GM21528 (cell line): ENCODE data around the gene CLK1.
"Not testable (repeated sequence)": the region's sequence is repeated elsewhere in the genome, so short reads cannot be mapped to it uniquely, and the experiment has no call there.

ENCODE experiments used
- ATAC-seq: cut with Tn5 transposase; IDR thresholded peaks from one replicate; pipeline ENCODE4 v1.9.1; 2021; ENCODE audit warnings: mild to moderate bottlenecking, moderate library complexity; ENCODE audit not compliant: unreplicated experiment, low FRiP score

CLK1 gene

GRCh38 chr2:200851398-200852248 lies 12.8 kb downstream of the CLK1 start:
- no peak for ATAC-seq

- no peak for ATAC-seq
Measured at GRCh38 chr2:200850512-200851256, 13.8 kb downstream of the CLK1 start.

DNA sequence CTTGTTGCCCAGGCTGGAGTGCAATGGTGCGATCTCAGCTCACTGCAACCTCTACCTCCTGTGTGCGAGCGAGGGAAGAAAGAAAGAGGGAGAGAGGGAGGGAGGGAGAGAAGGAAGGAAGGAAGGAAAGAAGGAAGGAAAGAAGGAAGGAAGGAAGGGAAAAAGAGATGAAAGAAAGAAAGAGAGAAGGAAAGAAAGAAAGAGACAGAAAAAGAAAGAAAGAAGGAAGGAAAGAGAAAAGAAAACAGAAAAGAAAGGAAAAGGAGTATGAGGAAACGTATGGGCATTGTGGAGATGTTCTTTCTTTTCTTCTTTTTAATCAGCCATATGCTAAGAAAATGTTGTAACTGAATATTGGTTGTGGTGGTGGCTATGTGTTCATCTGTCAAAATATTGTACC lies 16.5 kb downstream of the CLK1 start:
- no peak for ATAC-seq

DNA sequence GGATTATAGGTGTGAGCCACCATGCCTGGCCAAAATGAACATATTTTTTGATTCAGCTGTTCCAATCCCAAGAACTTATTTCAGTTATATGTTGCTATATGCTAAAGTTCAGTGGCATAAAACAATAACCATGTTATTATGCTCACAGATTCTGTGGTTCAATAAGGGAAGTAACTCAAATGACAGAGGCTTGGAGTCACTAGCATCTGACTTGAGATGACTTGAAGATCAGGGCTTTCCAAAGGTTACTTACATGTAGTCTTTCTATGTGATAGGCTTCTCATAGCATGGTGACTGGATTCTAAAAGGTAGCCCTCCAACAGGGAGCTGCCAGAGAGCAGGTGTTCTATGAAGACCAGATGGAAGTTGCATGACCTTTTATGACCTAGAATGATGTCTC lies 17.2 kb downstream of the CLK1 start:
- ATAC-seq: no peak

DNA sequence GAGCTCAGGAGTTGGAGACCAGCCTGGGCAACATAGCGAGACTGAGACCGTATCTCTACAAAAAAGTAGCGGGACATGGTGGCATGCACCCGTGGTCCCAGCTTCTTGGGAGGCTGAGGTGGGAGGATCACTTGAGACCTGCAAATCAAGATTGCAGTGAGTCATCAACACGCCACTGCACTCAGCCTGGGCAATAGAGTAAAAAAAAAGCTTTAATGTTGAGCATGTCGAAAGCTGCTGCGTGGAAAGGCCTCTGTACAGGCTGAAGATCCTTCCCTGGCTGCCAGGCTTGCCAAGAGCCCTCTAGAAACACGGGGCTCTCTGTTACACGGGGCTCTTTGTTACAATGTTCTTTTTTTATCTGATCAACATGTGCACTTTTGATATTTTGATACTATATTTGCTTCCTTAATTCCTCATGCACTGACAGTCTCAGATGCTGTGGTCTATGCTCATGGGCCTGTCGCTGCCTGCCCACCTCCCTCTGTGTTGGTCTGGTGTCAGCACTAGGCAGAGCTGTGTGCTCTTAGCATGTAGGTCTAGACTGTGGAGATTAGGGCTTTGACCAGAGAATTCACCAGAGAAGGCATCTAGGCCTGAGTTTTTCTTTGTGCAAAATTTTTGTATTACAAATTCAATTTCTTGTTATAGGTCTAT lies 18.7 kb downstream of the CLK1 start:
- no peak for ATAC-seq

DNA sequence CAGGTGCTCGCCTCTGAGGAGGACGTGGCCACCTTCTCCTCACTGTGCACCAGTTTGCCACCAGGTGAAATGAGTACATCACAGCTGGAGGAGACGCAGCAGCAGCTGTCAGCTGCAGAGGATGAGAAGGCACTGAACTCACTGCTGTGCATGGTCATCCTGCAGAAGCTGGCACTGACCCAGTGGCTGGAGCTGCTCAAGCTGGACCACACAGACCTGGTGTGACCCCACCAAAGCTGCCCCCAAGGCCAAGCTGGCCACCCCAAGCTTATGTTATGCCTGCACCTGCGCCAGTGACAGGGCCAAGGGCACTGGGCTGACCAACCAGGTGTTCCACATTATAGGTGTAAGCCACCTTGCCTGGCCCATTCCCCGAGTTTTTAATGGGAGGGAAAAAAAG lies 19.3 kb downstream of the CLK1 start:
- no peak for ATAC-seq

GRCh38 chr2:200843993-200844948 lies 20.2 kb downstream of the CLK1 start:
- no peak for ATAC-seq

DNA sequence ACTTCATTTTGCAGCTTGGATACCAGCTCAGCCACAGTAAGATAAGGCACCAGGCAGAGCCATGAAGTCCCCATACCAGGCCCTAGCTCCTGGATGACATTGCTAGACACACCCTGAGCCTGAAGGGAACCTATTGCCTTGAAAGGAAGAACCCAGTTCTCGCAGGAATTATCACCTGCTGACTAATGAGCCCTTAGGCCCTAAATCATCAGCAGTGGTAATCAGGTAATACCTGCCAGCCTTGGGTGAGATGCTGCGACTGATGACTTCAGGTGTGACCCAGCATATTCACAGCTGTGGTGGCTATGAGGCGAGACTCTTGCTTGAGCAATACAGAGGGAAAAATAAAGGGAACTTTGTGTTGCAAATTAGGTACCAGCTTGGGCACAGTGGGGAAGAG lies 24.9 kb downstream of the CLK1 start:
- ATAC-seq: no peak

DNA sequence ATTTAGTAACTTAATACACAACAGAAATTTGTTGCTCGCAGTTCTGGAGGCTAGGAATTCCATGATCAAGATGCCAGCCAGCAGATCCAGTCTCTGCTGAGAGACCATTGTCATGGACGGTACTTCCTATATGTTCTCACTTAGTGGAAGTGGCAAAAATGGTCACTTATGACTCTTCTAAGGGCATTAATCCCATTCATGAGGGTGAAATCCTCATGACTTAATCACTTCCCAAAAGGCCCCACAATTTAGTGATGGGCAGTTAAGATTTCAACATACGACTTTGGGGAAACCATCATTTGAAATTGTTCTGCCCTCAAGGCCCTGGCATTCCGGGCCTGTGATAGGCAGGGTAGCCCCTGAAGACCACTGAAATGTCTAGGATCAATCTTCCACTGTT lies 29.8 kb downstream of the CLK1 start:
- ATAC-seq: no peak

DNA sequence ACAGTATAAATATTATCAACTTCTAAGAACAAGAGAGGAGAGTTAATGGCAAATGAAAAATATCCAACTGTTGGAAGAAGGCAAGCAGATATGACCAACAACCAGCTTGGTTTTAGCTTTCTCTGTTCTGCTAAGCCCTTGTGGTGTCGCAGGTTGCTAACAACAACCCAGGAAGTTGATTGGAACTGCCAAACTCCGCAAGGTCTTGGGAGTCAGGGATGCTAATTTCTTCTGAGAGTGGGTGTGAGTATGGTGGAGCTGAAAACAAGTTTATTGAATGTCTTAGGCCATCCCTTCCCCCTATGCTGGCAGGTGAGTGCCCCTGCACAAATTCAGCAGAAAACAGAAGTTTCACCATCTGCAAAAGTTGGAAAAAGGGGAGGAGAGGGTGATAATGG lies 35.2 kb downstream of the CLK1 start:
- no peak for ATAC-seq

GRCh38 chr2:200828572-200829257 lies 35.7 kb downstream of the CLK1 start:
- no peak for ATAC-seq

- ATAC-seq: no peak
Measured at GRCh38 chr2:200828104-200828503, 36.4 kb downstream of the CLK1 start.

- ATAC-seq: no peak
Measured at GRCh38 chr2:200821686-200822245, 42.7 kb downstream of the CLK1 start.

DNA sequence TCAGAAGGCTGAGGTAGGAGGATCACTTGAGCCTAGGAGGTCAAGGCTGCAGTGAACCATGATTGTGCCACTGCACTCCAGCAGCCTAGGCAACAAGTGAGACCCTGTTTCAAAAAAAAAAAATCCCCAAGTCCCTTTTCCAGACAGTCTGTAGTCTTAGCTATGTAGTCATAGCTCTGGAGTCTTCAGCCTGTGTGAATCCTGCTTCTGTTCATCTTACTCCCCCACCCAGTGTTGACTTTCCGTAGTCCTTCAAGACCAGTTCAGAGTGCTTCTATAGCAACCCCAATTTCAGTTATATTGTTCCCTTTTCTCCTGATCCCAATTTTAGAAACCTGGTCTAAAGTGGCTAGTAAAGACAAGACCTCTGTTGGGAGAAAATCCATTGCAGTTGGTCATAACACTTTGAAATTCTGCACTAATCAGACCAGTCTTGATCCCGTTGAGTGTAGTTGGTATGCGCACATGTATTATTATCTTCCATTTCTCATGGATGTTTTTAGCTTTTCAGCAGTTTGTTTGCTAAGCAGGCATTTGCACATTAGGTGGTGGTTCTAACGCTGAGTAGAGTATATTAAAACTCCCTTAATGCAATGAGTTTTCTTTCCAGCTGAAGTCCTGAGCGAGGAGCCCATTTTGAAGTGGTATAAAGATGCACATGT lies 43.8 kb downstream of the CLK1 start:
- ATAC-seq: no peak

- ATAC-seq: not testable (repeated sequence)
Measured at GRCh38 chr2:200818732-200819131, 45.7 kb downstream of the CLK1 start.

- ATAC-seq: no peak
Measured at GRCh38 chr2:200814917-200815316, 49.5 kb downstream of the CLK1 start.

DNA sequence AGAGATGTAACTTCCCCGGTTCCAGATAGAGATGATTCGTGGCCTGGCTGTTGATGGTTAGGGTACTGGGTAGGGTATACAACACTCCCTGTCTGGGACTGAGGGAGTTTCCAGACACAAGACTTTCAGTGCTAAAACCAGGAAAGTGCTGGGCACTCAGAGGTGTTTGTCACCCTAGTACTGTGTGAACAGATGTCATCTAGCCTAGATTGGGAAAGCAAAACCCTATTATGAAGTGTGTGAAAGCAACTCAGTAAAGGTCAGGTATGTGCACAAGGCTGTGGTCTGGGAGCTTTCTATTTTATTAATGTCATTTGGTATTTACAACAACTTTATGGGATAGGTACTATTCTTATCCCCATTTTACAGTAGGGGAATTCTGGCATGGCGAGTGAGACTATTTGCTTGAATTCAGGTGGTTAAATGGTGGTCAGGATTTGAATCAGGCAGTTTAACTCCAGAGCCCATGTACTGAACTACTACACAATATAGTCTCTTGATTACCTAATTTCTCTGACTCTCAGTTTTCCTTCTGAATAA lies 50.1 kb downstream of the CLK1 start:
- no peak for ATAC-seq
